ENCODE data around the gene CATSPERE. TPM values are rescaled to one million over a fixed set of nuclear protein-coding genes. Genes with fewer than 3 reads are reported as not detected.

Gene CATSPERE
- total and polyA plus RNA-seq, 2 donors, result 0.76 to 1.3 TPM

GRCh38 chr1:244431166-244431565, 29.9 kb upstream of the CATSPERE start:
- H3K9me3 ChIP-seq (ENCODE audit: control insufficient read depth in 2 of 2, insufficient read depth in 1 of 2, low read length in 1 of 2), result no peaks in the 10 kb centered on the region
- no peak for DNase-seq (ENCODE audit: low read depth in 6 of 9, low spot score in 9 of 9)
- no peaks in the 10 kb centered on the region for H3K27me3 ChIP-seq (ENCODE audit: control insufficient read depth in 2 of 2, insufficient read depth in 1 of 2, low read length in 1 of 2)
- H3K27ac ChIP-seq (ENCODE audit: low read depth in 1 of 2, low read length in 1 of 2), result no peak overlapping the region
- H3K4me1 ChIP-seq (ENCODE audit: control insufficient read depth in 2 of 2, insufficient read depth in 2 of 2, low read length in 2 of 2), result no peaks in the 10 kb centered on the region
- no peak overlapping the region for H3K4me3 ChIP-seq (ENCODE audit: low read length in 2 of 2)
- H3K36me3 ChIP-seq (ENCODE audit: control insufficient read depth in 2 of 2, insufficient read depth in 2 of 2, low read length in 1 of 2), result peaks cover 4 to 45% of the 10 kb centered on the region in 2 donors

DNA sequence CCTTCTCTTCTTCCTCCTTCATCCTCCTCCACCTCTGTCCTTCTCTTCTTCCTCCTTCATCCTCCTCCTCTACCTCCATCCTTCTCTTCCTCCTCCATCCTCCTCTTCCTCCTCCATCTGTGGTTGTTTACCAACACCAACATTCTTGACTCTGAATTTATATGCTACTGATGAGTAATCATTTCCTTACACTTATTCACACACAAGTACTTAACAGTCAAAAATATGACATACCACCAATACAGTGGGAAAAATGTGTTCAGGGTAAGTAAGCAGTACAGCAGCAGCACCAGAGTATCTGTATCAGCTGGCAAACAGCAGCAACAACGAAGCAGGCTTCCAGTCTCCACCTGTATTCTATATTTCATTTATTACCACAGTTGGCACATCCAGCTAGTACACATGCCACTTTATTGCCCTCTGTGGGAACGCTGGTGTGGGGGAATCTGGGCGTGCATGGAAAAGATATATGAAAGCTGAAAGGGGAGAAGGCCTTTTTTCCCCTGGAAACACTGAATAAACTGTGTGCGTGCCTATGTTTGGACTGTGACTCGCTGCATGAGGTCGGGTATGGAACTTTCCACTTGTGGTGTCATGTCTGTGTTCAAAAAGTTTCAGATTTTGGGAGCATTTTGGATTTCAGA, 25.4 kb upstream of the CATSPERE start:
- DNase-seq (ENCODE audit: low read depth in 6 of 9, low spot score in 9 of 9), result no peak
- H3K4me1 ChIP-seq (ENCODE audit: control insufficient read depth in 2 of 2, insufficient read depth in 2 of 2, low read length in 2 of 2), result no peaks in the 10 kb centered on the region
- peaks cover 4 to 51% of the 10 kb centered on the region in 2 donors for H3K36me3 ChIP-seq (ENCODE audit: control insufficient read depth in 2 of 2, insufficient read depth in 2 of 2, low read length in 1 of 2)
- no peaks in the 10 kb centered on the region for H3K9me3 ChIP-seq (ENCODE audit: control insufficient read depth in 2 of 2, insufficient read depth in 1 of 2, low read length in 1 of 2)
- H3K27ac ChIP-seq (ENCODE audit: low read depth in 1 of 2, low read length in 1 of 2), result no peak overlapping the region
- no peak overlapping the region for H3K4me3 ChIP-seq (ENCODE audit: low read length in 2 of 2)
- no peaks in the 10 kb centered on the region for H3K27me3 ChIP-seq (ENCODE audit: control insufficient read depth in 2 of 2, insufficient read depth in 1 of 2, low read length in 1 of 2)
- 95% methylated on average over 6 of the region's 6 CpGs for WGBS

- DNase-seq (ENCODE audit: low read depth in 6 of 9, low spot score in 9 of 9), result no peak
- Histone ChIP-seq H3K27ac (ENCODE audit: low read depth in 1 of 2, low read length in 1 of 2) (no peak overlapping the region), H3K27me3 (ENCODE audit: control insufficient read depth in 2 of 2, insufficient read depth in 1 of 2, low read length in 1 of 2) (no peaks in the 10 kb centered on the region), H3K4me3 (ENCODE audit: low read length in 2 of 2) (no peak overlapping the region), H3K36me3 (ENCODE audit: control insufficient read depth in 2 of 2, insufficient read depth in 2 of 2, low read length in 1 of 2) (peaks cover 4 to 45% of the 10 kb centered on the region in 2 donors), H3K4me1 (ENCODE audit: control insufficient read depth in 2 of 2, insufficient read depth in 2 of 2, low read length in 2 of 2) (no peaks in the 10 kb centered on the region), H3K9me3 (ENCODE audit: control insufficient read depth in 2 of 2, insufficient read depth in 1 of 2, low read length in 1 of 2) (no peaks in the 10 kb centered on the region)
- 94% methylated on average over 7 of the region's 7 CpGs for WGBS
These were observed 24.6 kb upstream of the CATSPERE start for GRCh38 chr1:244436336-244437085.

GRCh38 chr1:244437086-244437468, 24.0 kb upstream of the CATSPERE start:
- no peaks in the 10 kb centered on the region for H3K4me1 ChIP-seq (ENCODE audit: control insufficient read depth in 2 of 2, insufficient read depth in 2 of 2, low read length in 2 of 2)
- H3K9me3 ChIP-seq (ENCODE audit: control insufficient read depth in 2 of 2, insufficient read depth in 1 of 2, low read length in 1 of 2), result no peaks in the 10 kb centered on the region
- H3K27ac ChIP-seq (ENCODE audit: low read depth in 1 of 2, low read length in 1 of 2), result no peak overlapping the region
- no peak for DNase-seq (ENCODE audit: low read depth in 6 of 9, low spot score in 9 of 9)
- H3K4me3 ChIP-seq (ENCODE audit: low read length in 2 of 2), result no peak overlapping the region
- H3K27me3 ChIP-seq (ENCODE audit: control insufficient read depth in 2 of 2, insufficient read depth in 1 of 2, low read length in 1 of 2), result no peaks in the 10 kb centered on the region
- H3K36me3 ChIP-seq (ENCODE audit: control insufficient read depth in 2 of 2, insufficient read depth in 2 of 2, low read length in 1 of 2), result peaks cover 4 to 40% of the 10 kb centered on the region in 2 donors

GRCh38 chr1:244439391-244440032, 21.6 kb upstream of the CATSPERE start:
- no peak overlapping the region for H3K4me3 ChIP-seq (ENCODE audit: low read length in 2 of 2)
- H3K27ac ChIP-seq (ENCODE audit: low read depth in 1 of 2, low read length in 1 of 2), result no peak overlapping the region
- DNase-seq (ENCODE audit: low read depth in 6 of 9, low spot score in 9 of 9), result no peak
- peaks cover 8 to 25% of the 10 kb centered on the region in 2 donors for H3K36me3 ChIP-seq (ENCODE audit: control insufficient read depth in 2 of 2, insufficient read depth in 2 of 2, low read length in 1 of 2)
- no peaks in the 10 kb centered on the region for H3K27me3 ChIP-seq (ENCODE audit: control insufficient read depth in 2 of 2, insufficient read depth in 1 of 2, low read length in 1 of 2)
- no peaks in the 10 kb centered on the region for H3K4me1 ChIP-seq (ENCODE audit: control insufficient read depth in 2 of 2, insufficient read depth in 2 of 2, low read length in 2 of 2)
- no peaks in the 10 kb centered on the region for H3K9me3 ChIP-seq (ENCODE audit: control insufficient read depth in 2 of 2, insufficient read depth in 1 of 2, low read length in 1 of 2)
- WGBS, result 83% methylated on average over 8 of the region's 8 CpGs

- no peak overlapping the region for H3K27ac ChIP-seq (ENCODE audit: low read depth in 1 of 2, low read length in 1 of 2)
- no peak overlapping the region for H3K4me3 ChIP-seq (ENCODE audit: low read length in 2 of 2)
- no peaks in the 10 kb centered on the region for H3K4me1 ChIP-seq (ENCODE audit: control insufficient read depth in 2 of 2, insufficient read depth in 2 of 2, low read length in 2 of 2)
- WGBS, result 98% methylated on average over 2 of the region's 2 CpGs
- no peak for DNase-seq (ENCODE audit: low read depth in 6 of 9, low spot score in 9 of 9)
- peaks cover 4 to 14% of the 10 kb centered on the region in 2 donors for H3K36me3 ChIP-seq (ENCODE audit: control insufficient read depth in 2 of 2, insufficient read depth in 2 of 2, low read length in 1 of 2)
- no peaks in the 10 kb centered on the region for H3K27me3 ChIP-seq (ENCODE audit: control insufficient read depth in 2 of 2, insufficient read depth in 1 of 2, low read length in 1 of 2)
- H3K9me3 ChIP-seq (ENCODE audit: control insufficient read depth in 2 of 2, insufficient read depth in 1 of 2, low read length in 1 of 2), result no peaks in the 10 kb centered on the region
These were observed 18.2 kb upstream of the CATSPERE start for GRCh38 chr1:244442850-244443249.

- Histone ChIP-seq H3K4me1 (ENCODE audit: control insufficient read depth in 2 of 2, insufficient read depth in 2 of 2, low read length in 2 of 2) (peaks cover under 1 to 3% of the 10 kb centered on the region in 2 donors), H3K27me3 (ENCODE audit: control insufficient read depth in 2 of 2, insufficient read depth in 1 of 2, low read length in 1 of 2) (no peaks in the 10 kb centered on the region), H3K4me3 (ENCODE audit: low read length in 2 of 2) (no peak overlapping the region), H3K36me3 (ENCODE audit: control insufficient read depth in 2 of 2, insufficient read depth in 2 of 2, low read length in 1 of 2) (peaks cover 4 to 18% of the 10 kb centered on the region in 2 donors), H3K9me3 (ENCODE audit: control insufficient read depth in 2 of 2, insufficient read depth in 1 of 2, low read length in 1 of 2) (no peaks in the 10 kb centered on the region), H3K27ac (ENCODE audit: low read depth in 1 of 2, low read length in 1 of 2) (no peak overlapping the region)
- DNase-seq (ENCODE audit: low read depth in 6 of 9, low spot score in 9 of 9), result no peak
- 86% methylated on average over 1 of the region's 1 CpG for WGBS
These were observed 16.2 kb upstream of the CATSPERE start for GRCh38 chr1:244444854-244445253.

DNA sequence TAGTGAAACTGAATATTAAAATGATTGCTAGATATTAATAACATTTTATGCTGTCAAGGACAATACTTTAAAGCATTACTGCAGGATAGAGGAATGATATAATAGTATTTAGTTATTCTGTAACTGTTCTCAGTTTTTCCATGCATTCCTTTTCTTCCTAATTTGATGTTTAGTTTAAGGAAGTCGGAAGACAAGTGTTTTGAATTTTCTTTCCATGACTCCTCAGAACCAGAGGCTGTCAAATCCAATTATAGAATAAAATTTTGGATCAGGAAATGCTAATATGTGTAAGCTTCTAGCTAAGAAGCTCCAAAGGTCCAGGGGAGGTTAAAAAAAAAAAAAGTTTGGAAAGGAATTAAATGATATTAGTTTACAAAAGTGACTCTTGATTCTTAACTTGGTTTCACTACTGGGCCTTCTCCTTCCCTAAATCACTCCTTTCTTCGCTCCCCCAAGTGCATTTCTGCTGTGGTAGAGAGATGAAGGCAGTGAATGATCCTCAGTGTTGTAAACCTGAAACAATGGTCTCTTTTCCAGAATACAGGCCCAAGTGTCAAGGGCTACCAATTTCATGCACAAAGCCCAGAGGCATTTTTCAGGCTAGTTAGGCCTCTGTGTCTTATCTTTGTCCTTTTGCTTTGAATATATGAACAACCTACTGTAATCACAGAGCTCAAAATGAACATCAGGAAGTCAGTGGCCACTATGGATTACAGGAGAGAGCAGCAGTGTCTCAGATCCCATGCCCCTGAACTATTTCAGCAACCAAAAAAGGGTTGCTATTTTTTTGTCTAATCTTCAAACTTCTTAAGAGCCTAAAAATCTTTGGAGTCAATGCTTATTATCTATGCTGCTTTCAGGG, 15.5 kb upstream of the CATSPERE start:
- WGBS, result 95% methylated on average over 2 of the region's 2 CpGs
- H3K36me3 ChIP-seq (ENCODE audit: control insufficient read depth in 2 of 2, insufficient read depth in 2 of 2, low read length in 1 of 2), result peaks cover 4 to 12% of the 10 kb centered on the region in 2 donors
- H3K4me1 ChIP-seq (ENCODE audit: control insufficient read depth in 2 of 2, insufficient read depth in 2 of 2, low read length in 2 of 2), result peaks cover 5 to 7% of the 10 kb centered on the region in 2 donors
- no peaks in the 10 kb centered on the region for H3K9me3 ChIP-seq (ENCODE audit: control insufficient read depth in 2 of 2, insufficient read depth in 1 of 2, low read length in 1 of 2)
- H3K4me3 ChIP-seq (ENCODE audit: low read length in 2 of 2), result no peak overlapping the region
- H3K27ac ChIP-seq (ENCODE audit: low read depth in 1 of 2, low read length in 1 of 2), result no peak overlapping the region
- DNase-seq (ENCODE audit: low read depth in 6 of 9, low spot score in 9 of 9), result no peak
- H3K27me3 ChIP-seq (ENCODE audit: control insufficient read depth in 2 of 2, insufficient read depth in 1 of 2, low read length in 1 of 2), result no peaks in the 10 kb centered on the region
